Large intestine (tissue), 3 donors: ENCODE measurements around the gene CYBA. TPM values are rescaled to one million over a fixed set of nuclear protein-coding genes. Genes with fewer than 3 reads are reported as not detected.

Experiments used
- DNase-seq, 2 donors: peaks; one replicate each; pipeline versions ENCODE4 v3.0.0 to v3.0.0-alpha.2; 2013
- H3K27ac ChIP-seq: one replicate; pipeline ENCODE4 v1.5.1; 2013; ENCODE audit warnings: low read length
- H3K27me3 ChIP-seq: 2 replicates; pipeline ENCODE4 v1.6.1; 2013; ENCODE audit warnings: low read length; ENCODE audit not compliant: control insufficient read depth, insufficient read depth
- H3K36me3 ChIP-seq: 2 replicates; pipeline ENCODE4 v1.6.1; 2013; ENCODE audit warnings: low read length; ENCODE audit not compliant: control insufficient read depth, insufficient read depth
- H3K4me1 ChIP-seq: one replicate; pipeline ENCODE4 v1.6.1; 2013; ENCODE audit warnings: low read length; ENCODE audit not compliant: control insufficient read depth, insufficient read depth
- H3K4me3 ChIP-seq: one replicate; pipeline ENCODE4 v1.5.1; 2013; ENCODE audit warnings: low read length
- H3K9me3 ChIP-seq: one replicate; pipeline ENCODE4 v1.6.1; 2013; ENCODE audit warnings: mild to moderate bottlenecking, low read depth, low read length, moderate library complexity; ENCODE audit not compliant: control insufficient read depth
- WGBS: methylation state at CpG from one replicate; pipeline ENCODE4 v1.1.5; 2013; ENCODE audit warnings: low lambda C conversion rate; ENCODE audit not compliant: insufficient coverage; 5-methylcytosine and 5-hydroxymethylcytosine counted together
- polyA plus RNA-seq: library from polyadenylated mRNA; unstranded; fragments of 120-200 nt; gene quantifications from one replicate; pipeline ENCODE4 v1.2.1, GENCODE V29; 2013

The CYBA gene
- polyA plus RNA-seq, 1 donor: 195 TPM

GRCh38 chr16:88654363-88655052 is 3.7 kb upstream of the CYBA start:
- Histone ChIP-seq H3K9me3 (no peaks in the 10 kb centered on the region), H3K27me3 (no peaks in the 10 kb centered on the region), H3K36me3 (peaks cover 39% of the 10 kb centered on the region), H3K4me3 (no peak overlapping the region), H3K27ac (no peak overlapping the region), H3K4me1 (peaks cover 16% of the 10 kb centered on the region)
- WGBS: 100% methylated on average over 1 of the region's 28 CpGs
- no peak for DNase-seq

DNA sequence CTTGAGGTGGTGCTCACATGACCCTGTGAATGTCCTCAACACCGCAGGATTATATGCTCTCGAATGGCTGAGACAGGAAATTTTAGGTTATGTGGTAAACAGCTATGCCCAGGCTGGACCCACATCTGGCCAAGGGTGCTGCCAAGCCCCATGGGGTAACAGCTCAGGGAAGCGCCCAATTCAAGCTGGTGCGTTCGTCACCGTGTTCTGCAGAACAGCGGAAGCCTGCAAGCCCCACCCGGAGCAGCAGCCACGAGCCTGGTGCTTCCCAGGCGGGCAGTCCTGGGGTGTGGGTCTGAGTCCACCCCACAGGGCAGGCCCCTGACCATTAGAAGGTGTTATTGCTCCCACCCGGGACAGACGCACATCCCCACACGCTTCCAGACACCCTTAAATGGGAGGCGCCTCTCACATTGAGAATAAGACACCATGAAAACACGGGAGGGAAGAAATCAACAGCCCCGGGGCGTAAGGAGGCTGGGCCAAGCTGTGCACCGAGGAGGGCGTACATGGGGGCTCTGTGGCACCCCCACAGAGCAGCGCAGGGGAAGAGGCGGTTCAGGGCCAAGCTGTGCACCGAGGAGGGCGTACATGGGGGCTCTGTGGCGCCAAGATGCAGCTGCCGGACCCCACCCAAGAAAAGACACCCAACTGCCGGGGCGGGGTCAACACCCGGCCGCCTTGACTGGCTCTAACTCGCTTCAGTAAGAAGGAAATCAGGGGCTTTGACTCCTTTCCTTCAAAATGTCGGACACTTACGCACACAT is 2.9 kb upstream of the CYBA start:
- no CpG with 5 or more reads among the region's 32 CpGs for WGBS
- Histone ChIP-seq H3K4me1 (peaks cover 22% of the 10 kb centered on the region), H3K9me3 (no peaks in the 10 kb centered on the region), H3K4me3 (no peak overlapping the region), H3K27me3 (no peaks in the 10 kb centered on the region), H3K27ac (no peak overlapping the region), H3K36me3 (peaks cover 39% of the 10 kb centered on the region)
- DNase-seq: no peak

DNA sequence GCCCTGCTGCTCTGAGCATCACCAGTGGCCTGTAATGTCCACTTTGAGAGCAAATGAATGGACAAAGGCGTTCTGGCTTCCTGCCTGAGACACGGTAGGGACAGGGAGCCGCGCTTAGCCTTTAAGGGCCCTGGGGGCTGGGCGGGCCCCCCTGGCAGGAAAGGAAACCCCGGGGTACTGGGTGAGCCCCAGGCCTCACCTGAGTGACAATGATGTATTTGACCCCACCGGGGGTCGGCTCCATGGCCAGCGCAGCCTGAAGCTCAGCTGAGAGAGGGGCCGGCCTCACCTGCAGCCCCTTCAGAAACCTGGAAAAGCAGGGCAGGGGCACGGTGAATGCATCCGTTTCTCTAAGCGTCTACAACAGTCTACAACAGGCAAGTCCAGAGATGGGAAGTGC is 2.2 kb upstream of the CYBA start:
- DNase-seq: no peak
- Histone ChIP-seq H3K4me3 (no peak overlapping the region), H3K36me3 (peaks cover 38% of the 10 kb centered on the region), H3K27ac (no peak overlapping the region), H3K27me3 (no peaks in the 10 kb centered on the region), H3K4me1 (peaks cover 22% of the 10 kb centered on the region), H3K9me3 (no peaks in the 10 kb centered on the region)
- no CpG with 5 or more reads among the region's 13 CpGs for WGBS

- Histone ChIP-seq H3K36me3 (peaks cover 37% of the 10 kb centered on the region), H3K9me3 (no peaks in the 10 kb centered on the region), H3K4me1 (peaks cover 22% of the 10 kb centered on the region), H3K4me3 (no peak overlapping the region), H3K27ac (no peak overlapping the region), H3K27me3 (no peaks in the 10 kb centered on the region)
- no CpG with 5 or more reads among the region's 8 CpGs for WGBS
- DNase-seq: no peak
These were observed 1.9 kb upstream of the CYBA start for GRCh38 chr16:88652762-88653063.

DNA sequence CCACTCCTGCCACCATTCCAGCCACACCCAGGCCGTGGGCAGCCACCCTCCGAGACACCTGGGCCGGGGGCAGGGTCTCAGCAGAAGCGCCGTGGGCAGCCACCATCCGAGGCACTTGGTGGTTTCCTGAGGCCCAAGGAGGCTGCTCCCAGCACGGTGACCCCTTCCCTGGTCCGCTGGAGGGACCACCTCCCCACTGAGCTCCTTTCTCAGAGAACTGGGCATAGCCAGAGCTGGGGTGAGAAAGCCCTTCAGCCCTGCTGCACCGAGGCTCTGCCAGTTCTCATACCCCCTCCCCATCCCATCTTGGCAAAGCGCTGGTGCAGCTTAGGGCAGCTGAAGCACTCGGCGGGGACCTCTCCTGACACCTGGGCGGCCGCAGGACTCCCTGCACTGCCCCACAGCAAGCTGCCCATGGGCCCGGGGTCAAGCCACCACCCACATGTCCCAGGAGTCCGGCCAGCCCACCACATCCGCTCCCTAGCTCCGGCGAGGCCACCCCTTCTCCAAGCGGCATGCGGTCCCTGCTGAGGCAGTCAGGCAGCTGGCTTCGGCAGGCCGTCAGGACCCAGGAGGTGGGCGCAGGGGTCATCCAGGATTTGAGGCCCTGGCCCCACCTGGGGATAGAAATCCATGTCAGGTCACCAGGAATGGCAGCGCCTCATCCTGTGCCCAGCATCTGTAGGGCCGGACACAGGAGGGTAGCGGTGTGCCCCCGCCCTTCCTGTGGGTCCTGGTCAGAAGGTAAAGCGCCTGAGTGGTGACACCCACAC is 1.3 kb upstream of the CYBA start:
- Histone ChIP-seq H3K27ac (peak overlapping the region; percentile 53), H3K4me1 (peaks cover 22% of the 10 kb centered on the region), H3K27me3 (no peaks in the 10 kb centered on the region), H3K4me3 (no peak overlapping the region), H3K36me3 (peaks cover 34% of the 10 kb centered on the region), H3K9me3 (no peaks in the 10 kb centered on the region)
- WGBS: no CpG with 5 or more reads among the region's 29 CpGs
- no peak for DNase-seq

- Histone ChIP-seq H3K4me3 (peak overlapping the region; percentile 81), H3K4me1 (peaks cover 22% of the 10 kb centered on the region), H3K9me3 (peaks cover 3% of the 10 kb centered on the region), H3K36me3 (peaks cover 28% of the 10 kb centered on the region), H3K27me3 (no peaks in the 10 kb centered on the region), H3K27ac (peak overlapping the region; percentile 70)
- peak; percentile 70 to 91 for DNase-seq
- no CpG with 5 or more reads among the region's 24 CpGs for WGBS
These were observed 579 bp upstream of the CYBA start for GRCh38 chr16:88651276-88651988.

DNA sequence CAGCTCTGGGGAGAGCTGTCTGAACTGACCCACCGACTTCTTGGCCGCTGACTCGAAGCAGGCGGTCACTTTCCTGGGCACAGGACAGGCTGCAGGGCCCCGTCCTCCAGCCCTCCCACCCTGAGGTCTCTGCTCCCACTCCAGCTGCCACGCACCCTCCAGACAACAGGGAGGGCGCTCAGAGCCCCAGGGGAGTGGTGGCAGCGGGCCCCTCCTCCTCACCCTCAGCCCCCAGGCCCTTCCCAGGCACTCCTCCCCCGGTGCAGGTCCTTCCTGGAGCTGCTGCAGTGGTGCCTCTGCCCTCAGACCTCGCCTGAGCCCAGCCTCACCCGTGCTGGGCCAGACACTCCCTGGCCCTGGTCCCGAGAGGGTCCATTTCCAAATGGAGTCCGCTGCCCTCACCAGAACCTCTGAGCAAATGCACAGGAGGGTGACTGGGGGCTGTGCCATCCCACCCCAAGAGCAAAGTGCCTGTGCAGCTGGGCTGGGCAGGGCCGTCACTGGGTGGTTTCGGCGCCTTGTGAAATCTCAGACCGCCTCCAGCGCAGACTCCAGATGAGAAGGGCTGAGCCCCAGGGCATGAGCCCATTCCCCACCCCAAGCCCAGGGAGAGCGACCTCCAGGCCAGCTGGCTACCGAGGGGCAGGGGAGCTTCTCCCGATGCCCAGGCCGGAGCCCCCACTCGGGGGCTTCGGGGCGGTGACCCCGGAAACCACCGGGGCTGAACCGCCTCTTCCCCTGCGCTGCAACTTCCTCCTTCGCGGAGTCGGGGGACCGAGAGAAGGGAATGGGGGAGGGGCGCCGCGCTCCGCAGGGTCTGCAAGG is 717 bp downstream of the CYBA start:
- H3K4me3 ChIP-seq: peak overlapping the region; percentile 81
- H3K27me3 ChIP-seq: no peaks in the 10 kb centered on the region
- peak in 1 of 2 donors; percentile 72 for DNase-seq
- peaks cover 9% of the 10 kb centered on the region for H3K9me3 ChIP-seq
- H3K36me3 ChIP-seq: peaks cover 26% of the 10 kb centered on the region
- peaks cover 22% of the 10 kb centered on the region for H3K4me1 ChIP-seq
- no CpG with 5 or more reads among the region's 37 CpGs for WGBS
- H3K27ac ChIP-seq: peak overlapping the region; percentile 66

- Histone ChIP-seq H3K36me3 (peaks cover 18% of the 10 kb centered on the region), H3K27ac (peak overlapping the region; percentile 66), H3K27me3 (no peaks in the 10 kb centered on the region), H3K4me1 (peaks cover 22% of the 10 kb centered on the region), H3K4me3 (peak overlapping the region; percentile 81), H3K9me3 (peaks cover 9% of the 10 kb centered on the region)
- no CpG with 5 or more reads among the region's 20 CpGs for WGBS
- DNase-seq: no peak
These were observed 1.5 kb downstream of the CYBA start for GRCh38 chr16:88649195-88649923.
